SJCRH30 (cell line): Measurements from ENCODE around the gene BCL2. TPM values are rescaled to one million over a fixed set of nuclear protein-coding genes. Genes with fewer than 3 reads are reported as not detected.

Experiments used
- DNase-seq, 2 experiments: peaks; one replicate each; pipeline ENCODE4 v3.0.0-alpha.2; 2015 to 2020
- H3K27ac ChIP-seq: fragments of 250-450 bp; sonication (Bioruptor Pico); 2 replicates; pipeline ENCODE4 v1.5.1; 2020; ENCODE audit warnings: mild to moderate bottlenecking, moderate library complexity
- H3K27me3 ChIP-seq: fragments of 250-450 bp; sonication (Bioruptor Pico); 2 replicates; pipeline ENCODE4 v1.5.1; 2020; ENCODE audit warnings: mild to moderate bottlenecking, moderate library complexity
- H3K36me3 ChIP-seq: fragments of 250-450 bp; sonication (Bioruptor Pico); 2 replicates; pipeline ENCODE4 v1.5.1; 2020; ENCODE audit warnings: mild to moderate bottlenecking, moderate library complexity
- H3K4me1 ChIP-seq: fragments of 250-450 bp; sonication (Bioruptor Pico); 2 replicates; pipeline ENCODE4 v1.5.1; 2020; ENCODE audit warnings: mild to moderate bottlenecking, moderate library complexity
- H3K4me3 ChIP-seq: fragments of 250-450 bp; sonication (Bioruptor Pico); 2 replicates; pipeline ENCODE4 v1.5.1; 2020; ENCODE audit warnings: mild to moderate bottlenecking, moderate library complexity
- H3K9me3 ChIP-seq: fragments of 250-450 bp; sonication (Bioruptor Pico); replicated peaks from 2 replicates; pipeline ENCODE4 v1.5.1; 2020; ENCODE audit warnings: mild to moderate bottlenecking, moderate library complexity
- total RNA-seq: library from RNA; depleted of rRNA; stranded (reverse); fragments of >200 nt; shearing (Covaris generic); gene quantifications from 2 replicates; pipeline ENCODE4 v1.2.3, GENCODE V29; 2014

Gene BCL2
- total RNA-seq, 1 experiment from 2014 or later, result 6.8 TPM

DNA sequence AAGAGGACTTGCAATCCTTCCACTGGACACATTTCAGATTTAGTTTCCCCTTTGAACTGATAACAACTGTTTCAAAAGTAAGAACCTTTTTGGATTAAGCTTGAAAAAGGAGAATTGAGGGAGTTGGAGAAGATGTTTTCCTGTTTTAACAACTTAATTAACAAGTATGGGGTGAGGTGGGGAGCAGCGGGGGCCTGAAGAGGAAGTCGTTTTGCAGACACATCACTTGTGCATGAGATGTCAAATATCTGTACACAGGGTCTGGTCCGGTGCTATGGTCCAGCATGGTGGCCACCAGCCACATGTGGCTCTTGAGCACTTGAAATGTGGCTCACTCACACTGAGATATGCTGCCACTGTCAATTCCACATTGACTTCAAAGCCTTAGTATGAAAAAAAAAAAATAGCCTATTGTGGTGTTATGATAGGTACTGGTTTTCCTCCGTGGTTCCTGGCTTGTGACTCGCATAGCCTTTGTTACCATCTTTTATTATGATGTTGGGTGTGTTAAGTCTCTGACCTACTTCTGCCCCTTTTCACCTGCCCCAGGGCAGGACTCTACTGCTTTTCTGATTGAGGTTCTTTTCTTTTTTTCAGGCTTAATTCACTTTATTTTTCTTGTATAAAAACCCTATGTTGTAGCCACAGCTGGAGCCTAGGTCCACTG lies 205.5 kb downstream of the BCL2 start:
- H3K36me3 ChIP-seq, result no peaks in the 10 kb centered on the region
- H3K9me3 ChIP-seq, result no peaks in the 10 kb centered on the region
- no peaks in the 10 kb centered on the region for H3K27me3 ChIP-seq
- no peak overlapping the region for H3K4me3 ChIP-seq
- H3K27ac ChIP-seq, result no peak overlapping the region
- DNase-seq, result no peak
- H3K4me1 ChIP-seq, result no peaks in the 10 kb centered on the region

DNA sequence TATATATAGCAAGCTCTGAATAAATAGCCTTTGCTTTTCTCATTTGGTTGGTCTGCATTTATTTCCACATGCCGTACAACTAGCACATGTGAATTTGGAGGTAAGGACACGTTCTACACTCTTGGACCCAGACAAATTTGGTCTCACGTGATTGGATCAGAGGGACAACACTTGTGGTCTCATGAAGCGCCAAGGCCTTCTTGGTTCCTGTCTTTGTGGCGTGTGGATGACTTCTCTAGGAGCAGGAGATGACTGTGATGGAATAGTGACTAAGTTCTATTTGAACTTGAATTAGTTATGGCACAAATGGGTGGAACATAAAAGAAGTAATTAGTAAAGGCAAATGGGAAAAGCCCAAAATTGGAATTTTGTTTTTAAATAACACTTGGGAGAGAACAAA lies 206.9 kb downstream of the BCL2 start:
- Histone ChIP-seq H3K27ac (no peak overlapping the region), H3K27me3 (no peaks in the 10 kb centered on the region), H3K9me3 (no peaks in the 10 kb centered on the region), H3K4me3 (no peak overlapping the region), H3K4me1 (no peaks in the 10 kb centered on the region), H3K36me3 (no peaks in the 10 kb centered on the region)
- no peak for DNase-seq

DNA sequence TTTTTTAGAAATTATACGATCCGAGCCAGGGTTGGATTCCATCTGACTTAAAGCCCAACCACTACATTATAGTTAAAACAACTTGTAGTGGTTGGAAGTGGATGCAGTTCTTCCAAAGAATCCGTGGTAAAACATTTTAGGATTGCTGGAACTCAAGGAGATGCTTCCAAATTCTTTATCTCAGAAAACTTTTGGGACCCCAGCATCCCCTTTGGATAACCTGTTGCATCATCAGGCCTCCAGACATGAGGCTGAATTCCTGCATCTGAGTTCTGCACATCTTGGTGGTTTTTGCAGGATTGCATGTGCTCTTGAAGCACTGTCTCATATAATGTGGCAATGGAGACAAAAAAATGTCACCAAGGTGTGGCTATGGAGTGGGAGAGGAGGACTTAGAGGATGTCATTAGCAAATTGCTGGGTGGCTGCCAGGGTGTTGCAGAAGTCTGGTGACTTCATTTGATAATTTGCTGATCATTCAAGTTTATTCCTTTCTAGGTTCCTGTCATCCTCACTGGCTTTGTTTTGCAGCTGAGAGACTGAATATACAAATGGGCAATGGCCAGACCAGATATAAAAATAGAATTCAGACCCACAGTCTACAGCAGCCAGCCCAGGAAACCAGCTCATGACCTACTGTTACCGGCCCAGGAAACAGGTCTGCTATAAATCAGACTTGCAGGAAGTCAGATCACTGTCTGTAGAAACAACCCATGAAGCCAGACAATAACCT lies 207.7 kb downstream of the BCL2 start:
- H3K9me3 ChIP-seq, result no peaks in the 10 kb centered on the region
- H3K4me1 ChIP-seq, result no peaks in the 10 kb centered on the region
- DNase-seq, result no peak
- no peaks in the 10 kb centered on the region for H3K27me3 ChIP-seq
- no peak overlapping the region for H3K27ac ChIP-seq
- no peak overlapping the region for H3K4me3 ChIP-seq
- no peaks in the 10 kb centered on the region for H3K36me3 ChIP-seq

DNA sequence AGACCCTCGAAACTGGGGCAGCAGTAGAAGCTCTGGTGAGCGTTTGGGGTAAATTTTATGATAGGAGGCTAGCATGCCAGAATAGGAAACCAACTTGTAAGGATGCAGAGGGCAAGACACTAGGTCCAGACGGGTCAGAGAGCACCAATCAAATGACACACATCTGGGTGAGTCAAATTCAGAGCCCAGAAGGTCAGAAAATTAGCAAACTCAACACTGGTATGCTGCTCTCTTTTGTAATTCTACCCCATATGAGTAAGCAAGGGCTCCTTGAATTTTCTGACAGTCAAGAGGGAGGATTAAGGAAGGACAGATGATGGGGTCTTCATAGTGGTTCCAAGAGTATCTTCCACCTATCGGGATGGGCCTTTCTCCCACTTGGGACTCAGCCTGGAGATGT lies 209.8 kb downstream of the BCL2 start:
- Histone ChIP-seq H3K27me3 (no peaks in the 10 kb centered on the region), H3K36me3 (no peaks in the 10 kb centered on the region), H3K4me3 (no peak overlapping the region), H3K27ac (no peak overlapping the region), H3K4me1 (no peaks in the 10 kb centered on the region), H3K9me3 (no peaks in the 10 kb centered on the region)
- no peak for DNase-seq

DNA sequence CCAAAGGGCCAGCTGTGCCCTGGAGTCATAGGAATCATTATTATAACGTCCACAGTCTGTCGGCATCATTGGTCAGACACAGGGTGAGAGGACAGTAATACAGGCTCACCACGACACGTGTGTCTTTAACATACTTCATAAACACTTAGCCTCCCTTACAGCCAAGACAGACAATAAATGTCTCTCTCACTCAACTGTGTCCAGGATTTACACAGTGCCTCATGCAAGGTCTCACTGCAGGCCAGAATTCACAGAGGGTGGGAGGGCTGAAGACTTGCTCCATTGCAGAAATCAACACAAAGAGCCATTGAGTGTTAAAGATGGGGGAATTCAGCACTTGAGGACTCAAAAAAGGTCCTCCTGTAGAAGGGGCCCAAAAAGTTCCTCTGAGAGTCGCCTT lies 210.5 kb downstream of the BCL2 start:
- no peak for DNase-seq
- no peaks in the 10 kb centered on the region for H3K27me3 ChIP-seq
- no peaks in the 10 kb centered on the region for H3K36me3 ChIP-seq
- no peak overlapping the region for H3K27ac ChIP-seq
- H3K4me3 ChIP-seq, result no peak overlapping the region
- H3K9me3 ChIP-seq, result no peaks in the 10 kb centered on the region
- no peaks in the 10 kb centered on the region for H3K4me1 ChIP-seq

DNA sequence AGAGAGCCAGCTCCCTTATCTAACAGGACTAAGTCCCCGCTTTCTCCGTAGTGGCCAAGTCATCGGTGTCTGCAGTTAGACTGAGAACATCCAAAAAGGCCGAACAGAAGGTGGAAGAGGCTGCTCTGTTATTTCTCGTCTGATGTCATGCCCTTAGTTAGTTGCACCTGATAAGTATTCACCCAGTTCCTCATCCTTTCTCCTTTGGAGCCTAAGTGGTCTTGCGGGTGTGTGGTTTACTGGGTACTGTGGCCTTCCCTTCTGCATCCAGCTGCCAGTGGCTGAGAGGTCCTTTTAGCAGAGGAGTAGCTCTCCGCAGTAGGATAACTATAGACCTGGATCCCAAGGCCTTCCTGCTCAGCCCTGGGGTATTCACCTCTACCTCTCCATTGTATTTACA lies 211.6 kb downstream of the BCL2 start:
- DNase-seq, result no peak
- Histone ChIP-seq H3K36me3 (no peaks in the 10 kb centered on the region), H3K4me3 (no peak overlapping the region), H3K27ac (no peak overlapping the region), H3K27me3 (no peaks in the 10 kb centered on the region), H3K9me3 (no peaks in the 10 kb centered on the region), H3K4me1 (no peaks in the 10 kb centered on the region)

DNA sequence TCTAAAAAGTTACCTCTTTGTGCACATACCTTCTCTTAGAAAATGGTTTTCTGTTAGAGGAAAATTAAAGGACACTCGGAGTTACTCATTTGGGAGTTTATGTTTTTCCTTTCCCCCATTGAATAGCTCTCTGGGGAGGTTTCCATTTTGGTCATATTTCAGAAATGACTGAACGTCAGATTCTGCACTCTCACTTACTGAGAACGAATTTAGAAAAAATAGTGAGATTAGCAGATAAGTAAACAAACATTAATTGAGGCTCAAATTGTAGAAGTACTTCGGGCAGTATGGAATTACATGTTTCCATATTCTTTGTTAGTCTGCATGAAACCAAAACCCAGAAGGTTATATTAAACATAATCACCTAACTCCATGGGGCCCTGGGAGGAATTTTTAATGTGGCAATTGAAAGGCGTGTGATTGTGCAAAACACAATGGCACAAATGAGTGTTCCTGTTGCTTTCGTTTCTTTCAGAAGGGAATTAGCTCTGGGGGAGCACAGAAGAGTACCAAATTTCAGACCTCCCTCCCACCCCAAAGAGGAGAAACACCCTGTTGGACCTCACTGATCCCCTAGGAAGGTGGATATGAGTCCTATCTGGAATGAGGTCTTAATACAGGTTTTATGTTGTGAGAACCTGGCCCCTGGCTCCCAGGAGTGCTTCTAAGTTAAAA lies 212.3 kb downstream of the BCL2 start:
- no peak overlapping the region for H3K27ac ChIP-seq
- H3K36me3 ChIP-seq, result no peaks in the 10 kb centered on the region
- no peaks in the 10 kb centered on the region for H3K9me3 ChIP-seq
- no peak overlapping the region for H3K4me3 ChIP-seq
- no peak for DNase-seq
- no peaks in the 10 kb centered on the region for H3K27me3 ChIP-seq
- H3K4me1 ChIP-seq, result no peaks in the 10 kb centered on the region

DNA sequence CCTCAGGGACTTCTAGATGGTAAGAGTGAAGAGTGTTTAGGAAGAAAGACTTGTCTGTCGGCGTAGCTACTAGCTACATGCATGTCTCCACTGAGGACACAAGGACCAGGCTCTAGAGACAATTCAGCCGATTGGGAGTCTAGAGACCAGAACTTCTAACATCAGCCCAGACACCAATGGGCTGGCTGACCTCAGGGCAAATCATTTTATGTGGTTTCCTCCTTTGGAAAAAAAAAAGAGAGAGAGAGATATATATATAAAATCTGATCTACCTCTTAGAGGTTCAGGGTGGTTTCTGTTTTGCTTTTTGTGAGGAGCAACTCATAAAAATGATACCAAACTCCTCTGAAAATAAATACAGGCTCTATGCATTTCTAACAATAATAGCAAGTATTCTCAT lies 212.8 kb downstream of the BCL2 start:
- Histone ChIP-seq H3K4me1 (no peaks in the 10 kb centered on the region), H3K27ac (no peak overlapping the region), H3K27me3 (no peaks in the 10 kb centered on the region), H3K9me3 (no peaks in the 10 kb centered on the region), H3K36me3 (no peaks in the 10 kb centered on the region), H3K4me3 (no peak overlapping the region)
- no peak for DNase-seq

DNA sequence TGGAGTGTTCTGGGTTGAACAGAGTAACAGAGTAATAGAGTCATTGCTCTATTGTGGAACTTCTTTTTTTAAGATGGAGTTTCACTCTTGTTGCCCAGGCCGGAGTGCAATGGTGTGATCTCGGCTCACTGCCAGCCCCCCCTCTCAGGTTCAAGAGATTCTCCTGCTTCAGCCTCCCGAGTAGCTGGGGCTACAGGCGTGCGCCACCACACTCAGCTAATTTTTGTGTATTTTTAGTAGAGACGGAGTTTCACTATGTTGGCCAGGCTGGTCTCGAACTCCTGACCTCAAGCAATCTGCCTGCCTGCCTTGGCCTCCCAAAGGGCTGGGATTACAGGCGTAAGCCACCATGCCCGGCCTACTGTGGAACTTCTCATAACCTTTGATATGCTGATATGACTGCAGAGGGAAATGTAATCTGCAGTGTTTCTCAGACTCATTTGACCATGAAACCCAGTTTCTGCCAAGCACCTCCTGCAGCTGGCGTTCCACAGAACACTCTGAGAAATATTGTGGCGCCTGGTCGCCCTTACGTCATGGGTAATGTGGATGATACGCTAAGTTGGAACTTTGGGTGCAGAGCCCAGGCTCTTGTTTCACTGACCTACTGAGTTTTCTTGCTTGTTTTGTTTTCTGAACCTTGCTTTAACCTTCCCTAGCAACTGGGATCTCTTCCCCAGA lies 213.8 kb downstream of the BCL2 start:
- Histone ChIP-seq H3K27me3 (no peaks in the 10 kb centered on the region), H3K4me1 (no peaks in the 10 kb centered on the region), H3K9me3 (no peaks in the 10 kb centered on the region), H3K36me3 (no peaks in the 10 kb centered on the region), H3K27ac (no peak overlapping the region), H3K4me3 (no peak overlapping the region)
- no peak for DNase-seq

DNA sequence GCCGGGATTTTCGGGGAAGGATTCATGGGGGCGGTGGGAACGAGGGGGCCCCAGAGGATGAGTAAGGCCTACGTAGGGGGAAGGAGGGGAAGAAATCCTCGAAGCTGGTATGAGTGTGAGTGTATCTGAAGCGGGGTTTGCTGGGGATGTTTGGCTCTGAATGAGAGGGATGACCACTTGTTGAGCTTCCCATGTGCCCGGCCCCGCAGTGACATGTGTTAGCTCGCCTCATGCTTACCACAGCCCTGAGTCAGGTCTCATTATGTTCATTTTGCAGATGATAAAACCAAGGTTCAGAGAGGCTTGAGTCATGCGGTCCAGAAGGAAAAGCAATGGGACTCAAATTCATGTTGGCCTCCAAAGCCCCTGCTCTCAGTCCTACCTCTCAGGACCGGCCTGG lies 214.7 kb downstream of the BCL2 start:
- no peak overlapping the region for H3K27ac ChIP-seq
- no peaks in the 10 kb centered on the region for H3K27me3 ChIP-seq
- H3K4me3 ChIP-seq, result no peak overlapping the region
- no peaks in the 10 kb centered on the region for H3K4me1 ChIP-seq
- H3K9me3 ChIP-seq, result no peaks in the 10 kb centered on the region
- H3K36me3 ChIP-seq, result no peaks in the 10 kb centered on the region
- DNase-seq, result no peak

DNA sequence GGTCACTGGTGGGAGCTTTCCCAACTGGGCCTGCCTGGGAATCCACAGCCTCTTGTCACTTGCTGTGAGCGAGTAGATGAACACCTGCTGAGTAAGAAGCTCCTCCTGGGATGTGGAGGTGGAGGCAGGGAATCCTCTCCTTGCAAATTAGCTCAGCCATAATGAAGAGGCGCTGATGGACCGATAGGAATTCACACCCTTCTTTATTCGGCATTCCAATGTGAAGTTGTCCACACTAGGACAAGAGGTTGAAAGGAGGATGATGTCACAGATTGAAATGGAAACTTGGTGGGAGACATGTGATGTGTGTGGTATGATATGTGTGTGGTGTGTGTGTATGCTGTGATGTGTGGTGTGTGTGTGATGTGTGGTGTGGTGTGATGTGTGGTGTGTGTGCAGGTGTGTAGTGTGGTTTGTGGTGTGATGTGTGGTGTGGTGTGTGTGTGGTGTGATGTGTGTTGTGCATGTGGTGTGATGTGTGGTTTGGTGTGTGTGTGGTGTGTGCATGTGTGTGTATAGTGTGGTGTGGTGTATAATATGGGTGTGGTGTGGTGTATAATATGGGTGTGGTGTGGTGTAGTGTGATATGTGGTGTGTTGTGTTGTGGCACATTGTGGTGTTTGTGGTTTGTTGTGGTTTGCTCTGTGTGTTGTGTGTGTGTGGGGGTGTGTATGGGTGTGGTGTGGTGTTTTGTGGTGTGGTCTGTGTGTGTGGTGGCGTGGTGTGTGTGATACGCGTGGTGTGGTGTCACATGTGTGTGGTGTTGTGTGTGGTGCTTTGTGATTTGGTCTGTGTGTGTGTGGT lies 216.4 kb downstream of the BCL2 start:
- Histone ChIP-seq H3K4me3 (no peak overlapping the region), H3K27me3 (no peaks in the 10 kb centered on the region), H3K36me3 (no peaks in the 10 kb centered on the region), H3K9me3 (no peaks in the 10 kb centered on the region), H3K27ac (no peak overlapping the region), H3K4me1 (no peaks in the 10 kb centered on the region)
- no peak for DNase-seq

DNA sequence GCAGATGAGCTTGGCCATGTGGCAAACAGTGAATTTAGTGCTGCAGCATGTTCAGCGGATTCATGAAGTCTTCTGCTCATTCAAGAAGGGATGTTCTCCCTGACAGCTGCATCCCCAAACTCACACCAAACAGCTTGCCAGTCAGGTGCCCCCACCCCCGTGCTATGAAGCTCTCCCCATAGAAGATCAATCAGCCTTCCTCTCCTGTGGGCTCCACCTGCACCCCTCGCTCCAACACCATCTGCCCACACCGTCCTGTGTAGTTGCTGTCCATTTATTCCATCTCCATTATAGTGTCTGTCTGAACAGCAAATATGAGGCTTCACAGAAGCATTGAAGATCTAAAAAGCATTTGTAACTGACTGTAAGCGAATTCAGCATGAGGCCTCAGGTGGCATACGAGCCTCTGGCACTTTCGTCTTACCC lies 218.9 kb downstream of the BCL2 start:
- Histone ChIP-seq H3K4me3 (no peak overlapping the region), H3K9me3 (no peaks in the 10 kb centered on the region), H3K4me1 (no peaks in the 10 kb centered on the region), H3K27me3 (no peaks in the 10 kb centered on the region), H3K36me3 (no peaks in the 10 kb centered on the region), H3K27ac (no peak overlapping the region)
- no peak for DNase-seq

DNA sequence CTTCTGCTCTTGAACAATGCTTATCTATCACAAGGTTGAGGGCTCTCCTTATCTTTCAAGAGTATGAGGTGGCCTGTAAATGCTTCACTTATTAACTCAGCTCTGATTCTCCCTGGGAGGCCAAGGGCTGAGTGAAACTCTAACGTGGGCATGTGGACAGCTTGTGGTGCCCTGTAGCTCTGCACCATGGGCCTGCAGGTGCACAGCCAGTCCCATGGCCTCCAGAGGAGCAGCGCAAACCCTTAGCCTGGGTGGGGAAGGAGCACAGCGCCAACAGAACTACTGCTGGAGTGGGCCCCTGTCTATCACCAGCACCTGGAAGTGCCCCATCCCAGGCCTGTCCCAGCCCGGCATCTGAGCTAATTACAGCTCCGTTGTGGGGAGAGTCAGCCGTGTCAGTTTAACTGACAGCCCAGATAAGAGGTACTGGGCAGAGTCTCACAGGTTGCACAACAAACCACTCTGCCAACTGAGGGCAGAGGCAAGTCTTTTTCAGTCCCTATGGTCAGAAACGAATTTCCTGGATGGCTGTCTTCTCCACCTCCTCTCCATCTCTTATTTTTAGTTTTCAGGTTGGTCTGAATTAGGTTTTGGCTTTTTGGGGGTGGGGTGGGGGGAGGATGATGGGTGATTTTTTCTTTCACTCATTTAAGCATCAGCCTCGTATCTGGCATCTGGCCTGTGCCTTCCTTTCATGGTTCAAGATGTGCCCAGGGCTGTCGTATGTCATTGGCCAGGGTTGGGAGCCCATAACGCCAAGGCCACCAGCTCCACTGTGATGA lies 219.5 kb downstream of the BCL2 start:
- Histone ChIP-seq H3K27me3 (no peaks in the 10 kb centered on the region), H3K4me3 (no peak overlapping the region), H3K4me1 (no peaks in the 10 kb centered on the region), H3K27ac (no peak overlapping the region), H3K9me3 (no peaks in the 10 kb centered on the region), H3K36me3 (no peaks in the 10 kb centered on the region)
- no peak for DNase-seq
